K562 (cell line): ENCODE measurements around the gene NXPE2. TPM values are rescaled to one million over a fixed set of nuclear protein-coding genes. Genes with fewer than 3 reads are reported as not detected.
"Not testable (repeated sequence)": the region's sequence is repeated elsewhere in the genome, so short reads cannot be mapped to it uniquely, and the experiment has no call there.

Experiments
- ATAC-seq: fragments of 200-7000 bp; cut with Tn5 transposase; 3 replicates; pipeline ENCODE4 v1.9.1; 2020; ENCODE audit warnings: moderate library complexity
- BruUV-seq: library from RNA; stranded (reverse); fragments of 400-500 nt; replicated peaks from 2 replicates; lab custom pipeline; 2021; lab: Mats Ljungman, UMichigan
- CTCF ChIA-PET: fragments of 300-600 bp; formaldehyde crosslinking; extraction: SDS; loops from one replicate; lab custom pipeline; 2021; ENCODE audit warnings: low intra/inter-chr PET ratio; lab: Yijun Ruan, JAX
- POLR2A ChIA-PET: fragments of 300-600, 350-650 bp; sonication (Branson Sonifier 250); formaldehyde crosslinking; extraction: SDS; loops from one replicate; lab custom pipeline; 2021; ENCODE audit warnings: antibody characterized with exemption, inconsistent platforms; lab: Yijun Ruan, JAX
- DNase-seq, 4 experiments: peaks; one replicate each; pipeline versions ENCODE4 v3.0.0 to v3.0.0-alpha.2; 2011 to 2018; ENCODE audit warnings: low spot score in 3 of 4, mixed read lengths in 3 of 4; ENCODE audit errors: extremely low read depth in 1 of 4
- FAIRE-seq: peaks from 2 replicates; lab custom pipeline; 2011; peaks lifted over from hg19 to GRCh38; lab: Jason Lieb, UNC
- H2AFZ ChIP-seq: 2 replicates; pipeline ENCODE4 v1.6.0; 2011; ENCODE audit warnings: low read depth, low read length, control low read depth, inconsistent platforms
- H3K27ac ChIP-seq: fragments of 200-600 bp; 3 replicates; pipeline ENCODE4 v1.8.0; 2011; ENCODE audit warnings: low read depth, mild to moderate bottlenecking, control low read depth, inconsistent platforms, low read length, moderate library complexity, mixed read lengths; ENCODE audit errors: extremely low read depth
- H3K27me3 ChIP-seq, 2 experiments: fragments of 300-600 bp in 1 of 2; 2 replicates in 1 of 2; 3 replicates in 1 of 2; pipeline versions ENCODE4 v1.6.0 to v1.8.0; 2011; ENCODE audit warnings: inconsistent platforms in 2 of 2, low read length in 2 of 2, mild to moderate bottlenecking in 1 of 2, mixed read lengths in 1 of 2, moderate library complexity in 1 of 2; ENCODE audit not compliant: control insufficient read depth in 2 of 2, insufficient read depth in 2 of 2
- H3K36me3 ChIP-seq: fragments of 300-600 bp; 3 replicates; pipeline ENCODE4 v1.8.0; 2011; ENCODE audit warnings: mild to moderate bottlenecking, low read length, inconsistent platforms; ENCODE audit not compliant: control insufficient read depth, insufficient read depth
- H3K4me1 ChIP-seq, 2 experiments: fragments of 200-600 bp in 1 of 2; replicated peaks in 1 of 2; 2 replicates in 1 of 2; 3 replicates in 1 of 2; pipeline versions ENCODE4 v1.5.1 to v1.8.0; 2011; ENCODE audit warnings: inconsistent platforms in 2 of 2, low read length in 2 of 2, mild to moderate bottlenecking in 1 of 2, mixed read lengths in 1 of 2, moderate library complexity in 1 of 2; ENCODE audit not compliant: control insufficient read depth in 2 of 2, insufficient read depth in 2 of 2
- H3K4me2 ChIP-seq: 2 replicates; pipeline ENCODE4 v1.6.1; 2011; ENCODE audit warnings: low read length, control low read depth, inconsistent platforms, mixed read lengths; ENCODE audit not compliant: insufficient read depth
- H3K4me3 ChIP-seq: fragments of 200-600 bp; sonication (generic), shearing (Covaris generic); 2 replicates; pipeline ENCODE4 v1.5.1; 2016; ENCODE audit warnings: control low read depth, inconsistent platforms
- H3K79me2 ChIP-seq: fragments of 200-600 bp; 3 replicates; pipeline ENCODE4 v1.8.0; 2011; ENCODE audit warnings: low read length, inconsistent platforms; ENCODE audit not compliant: control insufficient read depth, insufficient read depth
- H3K9ac ChIP-seq, 2 experiments: 2 replicates each; pipeline versions ENCODE4 v1.6.0 to v1.6.1; 2011; ENCODE audit warnings: low read depth in 2 of 2, low read length in 2 of 2, control low read depth in 1 of 2, inconsistent platforms in 1 of 2, mild to moderate bottlenecking in 1 of 2, mixed read lengths in 1 of 2; ENCODE audit not compliant: insufficient read depth in 1 of 2
- H3K9me1 ChIP-seq: one replicate; pipeline ENCODE4 v1.6.0; 2011; ENCODE audit warnings: inconsistent platforms, mild to moderate bottlenecking, low read length, moderate library complexity; ENCODE audit not compliant: control insufficient read depth, insufficient read depth
- H3K9me3 ChIP-seq: replicated peaks from 2 replicates; pipeline ENCODE4 v1.5.1; 2011; ENCODE audit warnings: low read depth, low read length, inconsistent platforms; ENCODE audit not compliant: control insufficient read depth, insufficient read depth
- H4K20me1 ChIP-seq: replicated peaks from 2 replicates; pipeline ENCODE4 v1.6.1; 2011; ENCODE audit warnings: low read length, inconsistent platforms, mixed read lengths; ENCODE audit not compliant: control insufficient read depth, insufficient read depth
- CEBPG ChIP-seq, 3 experiments: fragments of 200-800 bp in 1 of 3; sonication (Bioruptor generic) in 1 of 3; sonication (generic) in 1 of 3; formaldehyde crosslinking in 1 of 3; IDR thresholded peaks in 2 of 3; conservative IDR thresholded peaks in 1 of 3; 2 replicates each; pipeline versions ENCODE4 v1.6.1 to v1.8.0; 2016 to 2022; ENCODE audit warnings: missing compliant biosample characterization in 2 of 3, missing genetic modification characterization in 2 of 3, mild to moderate bottlenecking in 1 of 3, missing genetic modification reagents in 1 of 3
- WGBS: fragments of 100-300 bp; shearing (Covaris generic); methylation state at CpG from one replicate; pipeline ENCODE4 v1.1.6; 2016; ENCODE audit warnings: low coverage, mixed read lengths; ENCODE audit not compliant: insufficient coverage; ENCODE audit errors: missing lambda C conversion rate; 5-methylcytosine and 5-hydroxymethylcytosine counted together
- in situ Hi-C: fragments of 300-500 bp; cut with MboI; formaldehyde crosslinking; loops from 4 replicates; pipeline ENCODE4 v1.15.0; 2018; ENCODE audit warnings: inconsistent platforms, mixed read lengths
- intact Hi-C: fragments of 100-400 bp; cut with micrococcal nuclease; formaldehyde crosslinking; loops from 2 replicates; pipeline ENCODE4 v1.14.2; 2022
- polyA plus RNA-seq, 8 experiments: library from polyadenylated mRNA; depleted of rRNA in 4 of 8; stranded (reverse) in 5 of 8; unstranded in 3 of 8; fragments of >200 nt; fragmentation: Nextera tagmentation in 2 of 8; fragmentation: Illumina TruSeq in 1 of 8; extraction: Ambion mirVana in 2 of 8; extraction: Trizol in 1 of 8; gene quantifications; 2 replicates each; pipeline versions ENCODE4 v1.2.1 to v1.2.3, GENCODE V29; 2011 to 2014; ENCODE audit warnings: inconsistent platforms in 1 of 8, missing spikeins in 1 of 8
- total RNA-seq, 7 experiments: library from RNA; depleted of rRNA in 6 of 7; stranded (reverse); fragments of >200 nt in 6 of 7; fragmentation: Illumina TruSeq in 2 of 7; extraction: Trizol in 2 of 7; gene quantifications; 2 replicates each; pipeline versions ENCODE4 v1.2.1 to v1.2.3, GENCODE V29; 2011 to 2021; ENCODE audit warnings: low replicate concordance in 1 of 7

Gene NXPE2
- total and polyA plus RNA-seq, 9 of the 15 experiments (the other 6 are each of a cell fraction or from before 2014, with no cell fraction given), result not detected

GRCh38 chr11:114631445-114631965 lies 46.8 kb upstream of the NXPE2 start:
- H3K27me3 ChIP-seq; in situ Hi-C loops; TF ChIP-seq CEBPG (CRISPR knock-in tag; IDR thresholded peaks at IDR 0.05): not testable (repeated sequence)
- 0 out of 4 replicates have a peak, but pooled peaks of 1 of the 2 experiments have one; percentile 17 for TF ChIP-seq CEBPG (tag; conservative IDR thresholded peaks at IDR 0.05 in 1 of 2, IDR thresholded peaks at IDR 0.05 in 1 of 2)
- TF ChIP-seq, all 486 proteins: peak for 1; not testable (repeated sequence) for 485
- POLR2A ChIA-PET, result interaction anchor here (0.6 kb wide), 1 partner anchor 58 kb away, joined by 3 read pairs; no protein-coding TSS in a partner anchor
- H2AFZ ChIP-seq, H3K36me3 ChIP-seq, H3K79me2 ChIP-seq, BruUV-seq, H3K27ac ChIP-seq, H3K9me1 ChIP-seq, intact Hi-C loops, CTCF ChIA-PET, H3K4me1 ChIP-seq, H3K9me3 ChIP-seq, H3K4me2 ChIP-seq, DNase-seq, FAIRE-seq, ATAC-seq, H3K4me3 ChIP-seq, H4K20me1 ChIP-seq, H3K9ac ChIP-seq: not testable (repeated sequence)
- WGBS, result 19% methylated on average over 13 of the region's 13 CpGs

GRCh38 chr11:114639440-114639839 lies 38.9 kb upstream of the NXPE2 start:
- ATAC-seq, CTCF ChIA-PET, POLR2A ChIA-PET, DNase-seq, H3K9ac ChIP-seq, H3K4me2 ChIP-seq, H3K9me3 ChIP-seq, BruUV-seq, H4K20me1 ChIP-seq, H3K79me2 ChIP-seq, H3K9me1 ChIP-seq, H3K4me1 ChIP-seq, H3K27ac ChIP-seq, H3K36me3 ChIP-seq, FAIRE-seq, in situ Hi-C loops, intact Hi-C loops, H3K4me3 ChIP-seq, H3K27me3 ChIP-seq, H2AFZ ChIP-seq: not testable (repeated sequence)
- WGBS, result 0% methylated on average over 6 of the region's 6 CpGs
